GM10266 (cell line): Measurements from ENCODE around the gene CEP55.

Experiments
- DNase-seq: peaks from one replicate; pipeline ENCODE4 v3.0.0; 2012; ENCODE audit errors: extremely low spot score
- TF ChIP-seq, protein P1 (sequence below): IDR thresholded peaks from 2 replicates; pipeline ENCODE4 v1.5.1; 2012; ENCODE audit warnings: mild to moderate bottlenecking, low read depth; ENCODE audit not compliant: control insufficient read depth, insufficient read depth; ENCODE audit errors: missing control alignments

CEP55 gene

DNA sequence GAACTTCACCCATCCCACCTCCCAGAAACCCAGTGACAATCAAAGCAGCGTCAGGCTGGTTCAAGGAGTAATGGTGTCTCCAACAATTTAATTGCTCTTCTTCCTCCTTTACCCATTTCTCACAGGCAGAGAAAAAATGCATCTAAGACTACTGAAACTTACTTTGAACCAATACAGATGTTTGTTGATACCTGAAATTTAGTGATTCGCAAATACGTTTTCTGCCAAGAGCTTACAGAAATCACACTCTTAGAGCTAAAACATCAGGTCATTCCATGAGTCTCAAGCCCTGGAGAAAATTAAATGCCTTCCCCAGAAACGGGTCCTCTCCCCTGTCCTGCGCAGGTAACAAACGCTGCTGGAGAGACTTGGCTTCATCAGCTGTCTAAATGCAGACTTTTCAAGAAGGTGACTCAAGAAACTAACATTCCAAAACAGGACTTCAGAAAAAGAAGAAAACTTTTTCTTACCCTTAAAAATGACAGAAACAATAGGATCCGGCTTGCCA lies 14.7 kb upstream of the CEP55 start:
- no peak for DNase-seq
- TF ChIP-seq, protein P1, sequence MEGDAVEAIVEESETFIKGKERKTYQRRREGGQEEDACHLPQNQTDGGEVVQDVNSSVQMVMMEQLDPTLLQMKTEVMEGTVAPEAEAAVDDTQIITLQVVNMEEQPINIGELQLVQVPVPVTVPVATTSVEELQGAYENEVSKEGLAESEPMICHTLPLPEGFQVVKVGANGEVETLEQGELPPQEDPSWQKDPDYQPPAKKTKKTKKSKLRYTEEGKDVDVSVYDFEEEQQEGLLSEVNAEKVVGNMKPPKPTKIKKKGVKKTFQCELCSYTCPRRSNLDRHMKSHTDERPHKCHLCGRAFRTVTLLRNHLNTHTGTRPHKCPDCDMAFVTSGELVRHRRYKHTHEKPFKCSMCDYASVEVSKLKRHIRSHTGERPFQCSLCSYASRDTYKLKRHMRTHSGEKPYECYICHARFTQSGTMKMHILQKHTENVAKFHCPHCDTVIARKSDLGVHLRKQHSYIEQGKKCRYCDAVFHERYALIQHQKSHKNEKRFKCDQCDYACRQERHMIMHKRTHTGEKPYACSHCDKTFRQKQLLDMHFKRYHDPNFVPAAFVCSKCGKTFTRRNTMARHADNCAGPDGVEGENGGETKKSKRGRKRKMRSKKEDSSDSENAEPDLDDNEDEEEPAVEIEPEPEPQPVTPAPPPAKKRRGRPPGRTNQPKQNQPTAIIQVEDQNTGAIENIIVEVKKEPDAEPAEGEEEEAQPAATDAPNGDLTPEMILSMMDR: no peak

DNA sequence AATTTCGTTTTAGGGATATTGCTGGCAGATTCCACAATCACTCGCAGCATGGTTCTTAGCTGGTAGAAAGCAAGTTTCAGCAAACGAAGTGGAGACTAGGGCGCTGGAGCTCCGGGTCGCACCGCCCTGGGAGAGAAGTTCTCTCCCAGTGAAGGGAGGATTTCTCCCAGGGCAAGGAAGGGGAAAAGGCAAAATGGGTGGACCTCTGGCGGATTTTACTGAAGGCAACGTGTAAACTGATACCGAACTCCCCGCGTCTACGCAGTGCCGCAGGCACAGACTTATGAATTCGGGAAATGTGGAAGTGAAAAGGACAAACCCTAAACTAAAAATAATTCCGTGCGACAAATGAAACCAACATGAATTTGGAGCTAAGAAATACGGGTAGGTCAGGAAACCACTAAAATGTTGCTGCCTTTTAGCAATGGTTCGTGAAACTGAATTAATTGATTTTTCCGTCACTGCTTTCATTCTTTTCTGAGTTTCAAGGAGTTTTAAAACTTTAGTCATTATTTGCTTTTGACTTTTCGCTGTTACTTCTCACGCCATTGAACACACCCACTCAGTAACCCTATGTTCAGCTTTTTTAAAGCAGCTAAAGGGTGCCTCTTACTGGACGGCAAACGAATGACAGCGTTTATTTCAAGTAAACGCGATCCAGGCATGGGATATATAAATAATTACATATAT lies 14.1 kb upstream of the CEP55 start, which contains the start of gene MYOF:
Gene MYOF (minus strand): TSS at position 190 of the 690 bp plus-strand sequence. CDS start 140 bp downstream, at position 50.
- peak; percentile 70 for DNase-seq

DNA sequence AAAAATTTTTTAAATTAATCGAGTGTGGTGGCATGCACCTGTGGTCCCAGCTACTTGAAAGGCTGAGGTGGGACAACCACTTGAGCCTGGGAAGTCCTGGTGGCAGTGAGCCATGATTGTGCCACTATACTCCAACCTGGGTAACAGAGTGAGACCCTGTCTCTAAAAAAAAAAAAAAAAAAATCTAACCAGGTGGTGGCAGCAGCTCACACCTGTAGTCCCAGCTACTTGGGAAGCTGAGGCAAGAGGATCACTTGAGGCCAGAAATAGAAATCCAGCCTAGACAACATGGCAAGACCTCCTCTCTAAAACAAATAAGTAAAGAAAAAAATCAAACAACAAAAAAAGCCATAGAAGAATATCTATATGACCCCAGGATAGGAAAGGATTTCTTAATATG lies 10.7 kb upstream of the CEP55 start:
- no peak for DNase-seq
- TF ChIP-seq, protein P1: no peak

More for the DNA sequence above, 14.1 kb upstream of the CEP55 start, which contains the start of gene MYOF:
- TF ChIP-seq, protein P1: peak; percentile 70

DNA sequence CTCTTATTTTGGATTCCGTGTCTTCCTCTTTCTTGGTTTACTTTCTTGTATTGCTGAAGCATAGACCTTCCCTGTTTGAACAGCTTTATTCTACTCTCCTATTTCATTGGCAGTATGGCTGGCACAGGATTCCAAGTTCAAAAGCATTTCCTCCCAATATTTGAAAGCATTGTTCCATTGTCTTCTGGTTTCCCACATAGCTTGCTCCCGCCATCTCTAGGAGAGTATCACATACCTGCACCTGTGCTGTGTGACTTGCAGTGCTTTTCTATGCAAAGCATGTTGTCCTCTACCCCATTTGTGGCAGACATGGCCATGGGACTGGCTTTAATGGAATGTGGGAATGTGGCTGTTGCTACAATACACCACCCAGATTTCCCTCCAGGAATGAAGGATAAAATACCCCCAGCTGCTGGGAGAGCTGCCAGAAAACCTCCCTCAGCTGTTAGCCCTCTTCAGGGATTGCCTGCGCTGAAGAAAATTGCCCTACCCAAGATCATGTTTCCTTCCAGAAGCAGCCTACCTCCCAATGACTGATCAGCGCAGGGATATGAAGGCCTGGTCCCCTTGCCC lies 7.4 kb upstream of the CEP55 start:
- TF ChIP-seq, protein P1: no peak
- no peak for DNase-seq

DNA sequence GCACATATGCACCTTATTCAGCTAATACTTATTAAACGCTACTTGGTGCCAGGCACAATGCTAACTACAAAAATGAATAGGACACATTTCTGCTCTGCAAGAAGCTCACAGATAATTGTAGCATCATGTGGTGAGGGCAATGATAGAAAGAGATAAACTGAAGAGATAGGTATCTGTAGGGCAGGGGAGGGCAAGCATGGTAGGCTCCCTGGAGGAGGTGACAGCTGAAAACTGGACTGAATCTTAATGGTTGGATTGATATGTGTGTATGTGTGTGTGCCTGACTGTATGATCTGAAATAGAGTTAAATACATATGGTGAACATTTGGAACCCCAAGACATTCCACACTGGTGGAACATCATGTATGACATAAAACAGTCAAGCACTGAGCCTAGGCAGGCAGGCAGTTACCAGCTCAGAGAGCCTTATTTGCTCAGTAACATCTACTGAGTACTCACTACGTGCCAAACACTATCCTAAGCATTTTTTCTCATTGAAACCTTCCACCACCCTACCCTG lies 4.8 kb upstream of the CEP55 start:
- no peak for DNase-seq
- TF ChIP-seq, protein P1: no peak

DNA sequence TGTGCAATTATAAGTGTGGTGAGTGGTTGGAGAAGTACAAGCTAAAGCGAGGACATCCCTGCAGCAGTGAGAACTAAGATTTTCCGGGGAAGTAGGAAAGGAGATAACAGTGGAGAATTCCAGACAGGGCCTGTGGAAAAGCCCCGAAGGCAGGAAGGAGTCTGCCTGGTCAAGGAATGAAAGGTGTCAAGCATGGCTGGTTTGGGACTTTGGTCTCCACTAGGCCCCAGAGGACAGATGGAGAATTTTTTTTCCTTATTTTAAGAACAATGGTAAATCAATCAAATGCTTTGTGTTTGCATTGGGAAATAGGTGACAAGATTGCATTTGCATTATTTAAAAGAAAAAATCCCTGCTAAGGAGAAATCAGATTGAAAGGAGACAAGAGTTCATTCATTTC lies 3.2 kb upstream of the CEP55 start:
- no peak for DNase-seq

More for the DNA sequence above, 3.2 kb upstream of the CEP55 start:
- TF ChIP-seq, protein P1: no peak
